Islet of Langerhans (tissue), 1 donor: ENCODE results near the gene EPHA8.

Experiments used
- FAIRE-seq: peaks from one replicate; lab custom pipeline; 2011; peaks lifted over from hg19 to GRCh38; lab: Jason Lieb, UNC

Gene EPHA8

DNA sequence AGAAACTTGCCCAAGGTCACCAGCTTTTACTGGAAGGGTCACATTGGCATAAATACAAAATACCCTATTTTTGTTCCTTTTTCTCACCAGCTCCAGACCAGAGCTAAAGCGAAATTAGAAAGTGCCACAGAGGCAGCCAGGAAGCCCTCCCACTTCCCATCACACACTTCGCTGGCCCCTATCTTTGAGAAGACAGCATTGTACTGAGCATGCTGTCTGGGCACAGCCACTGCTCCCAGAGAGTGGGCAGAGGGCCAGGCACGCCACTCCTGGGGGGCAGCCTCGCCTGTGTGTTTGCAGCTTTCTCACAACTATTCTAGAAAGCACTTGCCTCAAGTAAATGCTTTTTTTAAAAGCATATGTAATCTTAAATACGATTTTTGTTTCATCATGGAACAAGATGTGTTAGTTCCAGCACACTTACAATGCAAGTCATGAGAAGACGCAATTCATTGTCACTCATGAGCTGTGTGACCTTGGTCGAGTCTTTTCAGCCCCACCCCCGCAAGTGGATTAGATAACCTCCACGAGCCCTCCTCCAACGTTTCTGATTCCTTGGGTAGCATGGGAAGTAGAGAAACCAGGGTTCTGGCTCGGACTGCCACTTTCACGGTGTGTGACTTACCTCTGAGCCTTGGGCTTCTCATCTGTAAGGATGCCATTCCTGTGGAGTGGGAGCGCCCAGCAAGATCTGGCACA lies 25.7 kb upstream of the EPHA8 start:
- FAIRE-seq, result no peak

DNA sequence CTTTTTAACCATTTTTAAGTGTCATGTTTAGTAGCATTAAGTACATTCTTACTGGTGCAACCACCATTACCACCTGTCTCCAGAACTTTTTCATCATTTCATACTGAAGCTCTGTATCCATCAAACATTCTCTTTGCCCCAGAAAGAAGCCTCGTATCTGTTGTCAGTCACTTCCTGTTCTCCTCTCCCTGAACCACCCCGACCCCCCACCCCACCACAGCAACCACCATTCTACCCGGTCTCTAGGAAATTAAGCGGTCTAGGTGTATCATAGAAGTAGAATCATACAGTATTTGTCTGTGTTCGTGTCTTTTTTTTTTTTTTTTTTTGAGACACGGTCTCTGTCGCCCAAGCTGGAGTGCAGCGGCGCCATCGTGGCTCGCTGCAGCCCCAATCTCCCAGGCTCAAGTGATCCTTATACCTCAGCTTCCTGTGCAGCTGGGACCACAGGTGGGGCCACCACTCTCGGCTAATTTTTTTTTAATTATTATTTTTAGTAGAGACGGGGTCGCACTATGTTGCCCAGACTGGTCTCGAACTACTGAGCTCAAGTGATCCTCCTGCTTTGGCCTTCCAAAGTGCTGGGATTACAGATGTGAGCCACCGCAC lies 23.7 kb upstream of the EPHA8 start:
- no peak for FAIRE-seq

DNA sequence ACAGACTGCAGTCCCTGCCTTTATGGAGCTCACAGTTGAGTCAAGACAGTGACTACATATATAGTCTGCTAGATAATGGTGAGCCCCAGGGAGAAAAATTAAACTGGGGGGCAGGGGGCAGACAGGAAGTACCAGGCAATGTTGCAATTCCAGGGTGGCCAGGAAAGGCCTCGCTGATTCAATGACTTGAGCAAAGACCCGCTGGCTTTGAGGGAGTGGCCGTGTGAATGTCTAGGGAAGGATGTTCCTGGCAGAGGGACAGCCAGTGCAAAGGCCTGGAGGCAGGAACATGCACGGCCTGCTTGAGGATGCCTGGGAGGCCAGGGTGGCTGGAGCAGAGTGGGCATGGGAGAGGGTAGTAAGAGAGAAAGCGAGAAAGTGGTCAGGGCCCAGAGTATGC lies 23.0 kb upstream of the EPHA8 start:
- FAIRE-seq, result no peak

DNA sequence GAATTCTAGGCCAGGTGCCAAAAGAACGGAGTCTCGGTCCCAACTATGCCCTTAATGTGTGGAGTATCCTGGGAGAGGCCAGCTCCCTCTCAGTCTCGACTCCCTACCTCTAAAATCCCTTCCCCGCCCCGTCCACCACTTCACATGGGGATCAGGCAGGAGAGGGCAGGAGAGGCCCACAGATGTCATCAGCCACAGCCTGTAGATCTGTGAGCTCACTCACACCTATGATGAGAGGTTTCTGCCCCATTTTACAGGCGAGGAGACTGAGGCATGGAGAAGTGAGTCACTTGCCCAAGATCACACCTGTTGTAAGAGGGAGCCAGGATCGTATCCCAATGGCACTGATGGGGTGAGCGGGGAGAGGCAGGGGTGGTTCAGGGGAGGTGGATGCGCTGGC lies 20.4 kb upstream of the EPHA8 start:
- FAIRE-seq, result no peak

DNA sequence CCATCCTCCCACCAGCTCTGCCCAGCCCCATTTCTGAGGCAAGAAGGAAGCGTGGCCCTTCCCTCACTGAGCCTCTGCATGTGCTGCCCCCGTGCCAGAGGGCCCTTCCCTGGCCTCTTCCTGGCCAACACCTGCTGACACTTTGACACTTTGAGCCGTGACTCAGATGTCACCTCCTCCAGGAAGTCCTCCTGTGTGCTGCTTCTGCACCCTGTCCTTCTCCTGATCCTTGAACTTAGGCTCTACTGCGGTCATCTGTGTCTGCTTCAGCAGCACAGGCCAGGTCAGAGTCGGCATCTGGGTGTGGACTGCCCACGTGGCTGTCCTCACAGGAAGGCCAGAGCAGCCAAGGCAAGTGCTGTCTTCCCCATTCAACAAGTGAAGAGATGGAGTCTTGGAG lies 19.6 kb upstream of the EPHA8 start:
- no peak for FAIRE-seq

DNA sequence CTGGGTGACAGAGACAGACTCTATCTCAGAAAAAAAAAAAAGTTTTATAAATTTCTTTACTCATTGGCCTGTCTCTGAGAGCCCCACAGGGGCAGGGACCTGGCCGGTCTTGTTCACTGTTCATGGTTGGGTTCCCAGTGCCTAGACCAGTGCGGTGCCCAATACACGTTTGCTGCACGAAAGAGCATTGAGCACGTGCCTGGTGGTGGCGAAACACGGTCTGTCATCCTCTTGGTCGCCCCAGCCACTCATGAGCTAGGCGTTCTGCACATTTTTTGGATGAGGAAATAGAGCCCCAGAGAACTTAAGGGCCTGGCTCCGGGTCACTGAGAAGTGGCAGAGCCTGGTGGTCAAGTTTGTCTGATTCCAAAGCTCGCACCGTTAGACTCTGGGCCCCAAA lies 18.7 kb upstream of the EPHA8 start:
- no peak for FAIRE-seq

DNA sequence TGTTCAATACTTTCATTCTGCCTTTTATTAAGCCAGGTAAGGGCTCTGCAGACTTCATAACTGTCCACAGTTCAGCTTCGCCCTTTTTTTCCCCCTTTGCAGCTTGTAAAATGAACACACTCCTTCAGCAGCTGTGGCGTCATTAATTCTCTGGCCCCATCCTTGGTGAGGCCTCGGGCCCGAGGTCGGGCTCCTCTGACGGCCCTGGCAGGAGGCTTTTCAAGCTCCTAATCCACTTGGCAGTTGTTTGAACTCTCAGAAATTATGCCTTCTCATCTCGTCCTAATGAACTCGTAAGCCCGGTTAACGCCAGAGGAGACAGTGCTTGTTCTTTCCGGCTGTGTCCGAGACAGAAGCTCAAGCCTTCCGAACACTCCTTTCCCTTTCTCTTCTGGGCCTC lies 18.1 kb upstream of the EPHA8 start:
- FAIRE-seq, result no peak

DNA sequence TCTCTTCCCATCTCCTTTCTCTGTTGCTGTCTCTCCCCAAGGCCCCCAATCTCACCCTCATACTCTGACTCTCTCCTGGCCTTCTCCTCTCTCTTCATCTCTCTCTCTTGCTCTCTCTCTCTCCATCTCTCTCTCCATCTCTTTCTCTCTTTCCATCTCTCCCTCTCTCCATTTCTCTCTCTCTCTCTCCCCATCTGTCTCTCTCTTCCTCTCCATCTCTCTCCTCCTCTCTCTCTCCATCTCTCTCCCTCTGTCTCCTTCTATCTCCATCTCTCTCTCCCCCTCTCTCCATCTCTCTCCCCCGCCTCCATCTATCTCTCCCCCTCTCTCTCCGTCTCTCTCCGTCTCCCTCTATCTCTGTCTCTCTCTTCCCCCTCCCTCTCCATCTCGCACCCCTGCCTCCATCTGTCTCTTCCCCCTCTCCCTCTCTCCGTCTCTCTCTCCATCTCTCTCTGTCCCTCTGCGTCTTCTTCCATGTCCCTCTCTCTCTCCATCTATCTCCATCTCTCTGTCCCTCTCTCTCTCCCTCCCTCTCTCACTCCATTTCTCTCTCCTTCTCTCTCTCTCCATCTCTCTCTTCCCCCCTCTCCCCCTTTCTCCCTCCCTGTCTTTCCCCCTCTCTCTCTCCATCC lies 16.0 kb upstream of the EPHA8 start:
- no peak for FAIRE-seq

DNA sequence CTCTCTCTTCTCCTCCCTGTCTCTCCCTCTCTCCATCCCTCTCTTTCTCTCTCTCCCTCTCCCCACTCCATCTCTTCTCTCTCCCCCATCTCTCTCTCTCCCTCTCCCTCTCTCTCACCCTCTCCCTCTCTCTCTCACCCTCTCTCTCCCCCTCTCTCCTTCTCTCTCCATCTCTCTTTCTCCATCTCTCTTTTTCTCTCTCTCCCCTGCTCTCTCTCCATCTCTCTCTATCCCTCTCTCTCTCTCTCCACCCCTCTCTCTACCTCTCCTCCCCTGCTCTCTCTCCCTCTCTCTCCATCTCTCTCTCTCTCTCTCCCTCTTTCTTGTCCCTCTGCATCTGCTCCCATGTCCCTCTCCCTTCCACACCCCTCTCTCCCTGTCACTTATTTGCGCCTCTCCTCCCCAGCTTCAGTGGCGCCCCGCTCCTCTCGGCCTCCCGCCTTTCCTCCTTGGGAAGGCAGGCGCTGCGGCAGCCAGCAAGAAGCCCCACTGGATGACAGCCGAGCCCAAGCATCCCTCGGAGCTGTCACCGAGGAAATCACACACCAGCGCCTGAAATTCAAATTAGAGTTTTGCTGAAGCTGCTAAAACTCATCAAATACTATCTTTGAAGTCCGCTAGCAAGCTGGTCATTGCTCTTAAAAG lies 15.3 kb upstream of the EPHA8 start:
- no peak for FAIRE-seq

DNA sequence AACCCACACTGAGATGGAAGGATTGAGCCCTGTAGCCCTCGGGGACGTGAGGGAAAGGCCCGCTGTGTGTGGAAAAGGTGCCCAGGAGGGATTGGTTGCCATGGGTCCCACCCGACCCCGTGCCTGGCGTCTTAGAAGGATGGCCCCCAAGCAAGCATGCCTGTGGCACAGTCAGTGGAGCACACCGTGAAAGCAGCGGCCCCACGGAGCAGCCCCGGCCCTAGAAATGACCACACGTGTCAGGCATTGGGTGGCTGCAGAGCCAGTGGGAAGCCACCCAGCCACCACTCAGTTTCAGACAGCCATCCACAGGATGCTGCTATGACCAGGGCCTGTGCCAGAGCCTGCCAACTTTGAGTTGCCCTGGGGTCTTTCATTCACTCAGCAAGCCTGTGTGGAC lies 13.3 kb upstream of the EPHA8 start:
- FAIRE-seq, result no peak

DNA sequence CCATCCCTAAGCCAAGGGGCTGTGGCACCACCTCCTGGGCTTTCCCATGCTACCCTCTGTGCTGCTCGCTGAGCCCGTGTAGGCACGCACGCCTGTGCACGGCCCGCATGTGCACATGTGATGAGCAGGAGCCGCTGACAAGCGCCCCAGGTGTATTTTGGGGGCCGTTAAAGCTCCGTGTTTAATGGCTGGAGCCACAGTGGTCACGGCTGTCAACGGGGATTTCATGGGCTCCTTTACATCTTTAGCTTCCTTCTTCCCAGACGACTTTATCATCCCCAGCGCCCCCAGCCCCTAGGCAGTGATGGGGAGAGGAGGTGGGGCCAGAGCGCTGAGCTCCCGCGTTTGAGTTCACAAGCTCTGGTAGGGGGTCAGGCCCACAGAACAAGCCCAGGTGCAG lies 11.7 kb upstream of the EPHA8 start:
- no peak for FAIRE-seq

DNA sequence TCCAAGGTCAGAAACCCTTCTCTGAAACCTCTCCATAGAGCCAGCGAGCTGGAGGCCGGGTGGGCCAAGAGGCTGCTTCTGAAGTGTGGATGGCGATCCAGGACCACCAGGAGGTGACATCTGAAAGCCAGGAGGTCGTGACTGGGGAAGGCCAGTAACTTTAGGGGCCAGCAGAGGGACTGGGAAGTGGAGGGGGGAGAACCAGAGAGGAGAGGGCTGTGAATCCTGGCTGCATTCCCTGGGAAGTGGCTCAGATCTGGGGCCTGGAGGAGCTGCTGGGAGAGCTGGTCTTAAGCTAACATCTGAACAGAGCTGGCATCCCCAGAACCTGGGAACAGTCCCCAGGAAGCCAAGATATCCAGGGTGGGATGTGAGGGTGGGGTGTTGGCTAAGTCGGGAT lies 11.3 kb upstream of the EPHA8 start:
- FAIRE-seq, result no peak

DNA sequence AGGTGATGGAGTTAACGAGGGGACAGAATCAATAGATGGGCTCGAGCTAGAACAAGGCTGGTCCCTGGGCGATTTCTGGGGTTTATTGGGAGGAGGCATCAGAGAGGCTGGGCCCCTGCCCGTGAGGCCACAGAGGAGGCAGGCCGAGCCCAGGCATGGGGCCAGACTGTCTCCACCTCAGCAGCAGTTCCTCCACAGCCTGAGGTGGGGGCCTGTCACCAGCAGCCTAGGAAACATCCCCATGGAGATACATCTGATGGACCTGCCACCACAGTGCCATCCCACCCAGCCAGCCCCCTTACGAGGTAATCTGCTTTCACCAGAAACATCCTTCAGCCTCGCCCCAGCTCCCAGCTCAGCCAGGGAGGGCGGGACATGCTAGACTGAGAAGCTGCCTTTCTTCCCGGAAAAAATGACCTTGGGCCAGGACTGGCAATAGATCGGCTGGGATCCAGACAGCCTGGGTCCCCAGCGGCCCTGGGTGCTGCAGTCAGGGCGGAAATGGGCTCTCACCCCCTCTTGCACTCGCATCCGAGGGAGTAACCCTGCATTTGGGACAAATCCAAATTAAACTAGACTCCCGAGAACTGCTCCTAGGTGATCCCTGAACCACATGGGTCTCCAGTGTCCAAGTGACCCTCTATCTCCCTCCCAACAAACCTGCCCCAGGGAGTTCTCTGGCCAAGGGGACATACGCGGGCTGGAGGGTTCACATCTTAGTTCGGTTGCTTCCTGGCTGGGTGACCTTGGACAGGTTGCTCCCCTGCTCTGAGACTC lies 10.0 kb upstream of the EPHA8 start:
- no peak for FAIRE-seq

DNA sequence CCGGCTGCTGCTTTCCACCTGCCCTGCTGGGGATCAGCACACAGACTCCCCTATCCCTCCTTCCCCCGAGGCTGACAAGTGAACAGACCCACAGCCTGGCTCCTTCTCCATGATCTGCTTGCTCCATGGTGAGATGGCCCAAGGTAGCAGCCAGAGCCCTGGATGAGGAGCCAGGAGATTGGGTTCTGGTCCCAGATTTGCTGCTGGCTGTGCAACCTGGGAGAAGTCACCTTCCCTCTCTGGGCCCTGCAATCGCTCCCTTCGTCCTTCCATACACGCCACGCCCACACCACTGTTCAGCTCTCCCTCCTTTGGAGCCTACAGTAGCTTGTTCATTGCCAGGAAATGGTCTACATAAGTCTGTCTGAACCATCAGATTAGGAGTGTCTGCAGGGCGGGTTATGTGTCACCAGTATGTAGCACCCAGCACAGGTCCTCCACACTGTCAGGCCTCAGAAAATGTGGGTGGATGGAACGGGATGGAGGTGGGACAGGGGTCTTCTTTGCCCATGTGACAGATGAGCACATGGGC lies 9.2 kb upstream of the EPHA8 start:
- FAIRE-seq, result no peak

DNA sequence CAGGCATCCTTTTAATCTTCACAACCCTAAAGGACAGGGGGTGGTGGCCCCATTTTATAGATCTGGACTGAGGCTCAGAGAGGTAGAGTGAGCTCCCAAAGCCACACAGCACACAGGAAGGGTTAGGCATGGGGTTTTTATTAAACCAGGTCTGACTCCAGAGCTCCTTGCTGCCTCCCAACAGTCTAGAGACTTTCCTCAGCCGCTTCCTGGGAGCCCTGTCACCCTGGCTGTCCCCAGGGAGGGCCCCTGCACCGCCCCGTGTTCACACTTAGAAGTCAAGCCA lies 8.0 kb upstream of the EPHA8 start:
- FAIRE-seq, result no peak

DNA sequence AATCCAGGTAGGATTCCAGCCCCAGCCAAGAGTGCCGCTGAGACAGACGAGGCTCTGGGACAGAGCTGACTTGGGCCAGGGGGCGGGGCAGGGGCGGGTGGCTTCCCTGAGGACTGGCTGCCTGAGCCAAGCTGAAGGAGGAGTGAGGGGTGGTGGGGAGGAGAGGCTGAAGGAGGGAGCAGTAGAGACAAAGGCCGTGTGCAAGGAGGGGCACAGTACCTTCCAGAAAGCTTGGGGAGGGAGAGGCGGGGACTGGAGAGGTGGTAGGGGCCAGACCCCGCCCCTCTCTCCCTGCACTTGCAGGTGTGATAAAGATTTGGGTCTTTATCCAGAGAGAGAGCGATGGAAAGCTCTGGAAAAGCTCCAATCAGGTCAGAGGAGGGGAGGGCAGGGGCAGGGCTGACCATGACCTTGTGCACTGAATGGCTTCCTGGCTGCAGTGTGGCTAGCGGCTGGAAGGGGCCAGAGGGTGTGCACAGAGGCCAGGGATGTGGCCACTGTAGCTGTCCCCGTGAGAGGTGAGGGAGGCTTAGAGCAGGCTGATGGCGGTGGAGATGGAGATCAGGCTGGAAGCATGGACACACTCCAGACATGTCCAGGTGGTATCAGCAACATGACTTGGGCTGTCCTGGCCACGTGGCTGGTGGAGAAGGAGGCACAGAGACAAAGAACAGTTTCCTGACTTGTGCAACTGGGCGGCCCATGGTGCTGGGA lies 6.7 kb upstream of the EPHA8 start:
- FAIRE-seq, result no peak

DNA sequence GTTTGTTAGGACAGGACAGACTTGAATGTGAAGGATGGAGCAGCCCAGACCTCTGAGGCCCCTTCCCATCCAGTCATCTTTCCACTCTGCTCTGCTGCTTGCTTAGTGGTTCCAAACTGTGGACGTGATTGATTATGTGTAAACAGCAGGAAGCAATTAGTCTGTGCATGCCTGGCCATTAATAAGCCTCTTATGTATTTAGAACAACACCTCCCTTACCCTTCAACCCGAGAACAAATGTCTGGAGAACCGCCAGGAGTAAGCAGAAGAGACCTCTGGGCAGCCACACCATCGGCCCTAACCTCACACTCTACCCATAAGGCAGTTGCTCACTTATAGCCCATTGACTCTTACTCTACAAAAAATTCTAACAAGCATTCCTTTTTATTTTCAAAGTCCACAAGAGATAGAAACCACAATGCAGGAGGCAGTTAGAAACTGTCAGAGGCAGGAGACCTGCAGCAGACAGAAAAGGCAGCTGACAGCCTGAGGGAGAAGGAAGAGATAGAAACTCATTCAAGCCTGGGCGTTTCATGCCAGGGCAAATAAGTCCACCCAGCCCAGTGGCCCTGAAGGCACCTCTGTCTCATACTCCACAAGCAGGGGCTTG lies 5.8 kb upstream of the EPHA8 start:
- no peak for FAIRE-seq

DNA sequence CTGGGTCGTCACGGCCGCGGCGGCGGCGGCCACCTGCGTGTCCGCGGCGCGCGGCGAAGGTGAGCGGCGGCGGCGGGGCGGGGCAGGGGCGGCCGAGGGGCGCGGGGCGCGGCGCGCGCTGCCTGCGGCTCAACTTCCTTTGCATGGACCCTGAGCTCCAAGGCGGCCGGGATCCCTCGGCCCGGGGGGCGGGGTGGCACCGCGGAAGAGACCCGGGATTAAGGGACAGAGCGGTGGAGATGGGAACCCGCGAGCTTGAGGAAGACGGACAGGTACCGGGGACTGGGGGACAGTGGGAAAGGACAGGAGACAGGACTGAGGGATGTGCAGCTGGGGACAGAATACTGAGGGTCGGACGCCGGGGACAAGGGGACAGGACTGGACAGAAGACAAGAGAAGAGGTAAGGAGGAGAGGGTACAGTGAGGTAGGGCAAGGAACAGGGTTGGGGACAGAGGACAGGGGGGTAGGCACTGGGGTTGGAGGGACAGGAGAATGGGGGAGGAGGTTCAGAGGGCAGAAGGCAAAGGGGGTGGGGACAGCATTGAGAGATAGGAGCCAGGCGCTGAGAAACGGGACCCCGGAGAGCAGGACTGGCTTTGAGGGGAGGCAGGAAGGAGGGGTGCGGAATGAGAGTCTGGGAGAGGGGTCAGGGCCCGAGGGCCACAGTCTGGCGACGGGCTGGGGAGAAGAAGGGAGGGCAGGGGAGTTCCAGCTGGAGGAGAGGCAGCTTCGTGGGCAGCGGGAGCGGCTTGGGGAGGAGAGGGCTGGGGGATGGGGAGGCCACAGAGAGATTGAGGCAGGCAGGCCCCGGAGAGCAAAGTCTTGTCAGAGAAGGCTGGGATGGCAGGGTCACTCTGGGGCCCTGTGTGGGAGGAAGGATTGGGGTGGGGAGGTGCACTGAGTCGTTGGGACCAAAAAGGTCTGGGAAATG lies 648 bp downstream of the EPHA8 start:
- FAIRE-seq, result no peak

DNA sequence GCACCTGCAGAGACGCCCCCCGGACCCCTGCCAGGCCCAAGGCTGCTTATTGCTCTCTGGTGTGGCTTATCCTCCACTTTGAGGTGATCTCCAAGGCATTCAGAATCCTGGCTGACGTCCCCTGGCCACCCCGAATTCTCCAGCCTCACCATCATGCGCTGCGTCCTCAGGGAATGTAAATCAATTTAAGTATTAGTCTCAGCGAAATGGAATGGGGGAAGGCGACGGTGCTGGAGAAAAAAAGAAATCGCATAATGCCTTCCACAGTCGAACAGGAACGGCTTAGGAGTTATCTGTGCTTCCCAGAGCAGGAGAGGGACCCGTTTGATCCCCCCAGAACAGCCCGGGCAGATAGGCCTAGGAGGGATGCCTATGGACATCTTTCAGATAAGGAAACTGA lies 2.9 kb downstream of the EPHA8 start:
- FAIRE-seq, result no peak

DNA sequence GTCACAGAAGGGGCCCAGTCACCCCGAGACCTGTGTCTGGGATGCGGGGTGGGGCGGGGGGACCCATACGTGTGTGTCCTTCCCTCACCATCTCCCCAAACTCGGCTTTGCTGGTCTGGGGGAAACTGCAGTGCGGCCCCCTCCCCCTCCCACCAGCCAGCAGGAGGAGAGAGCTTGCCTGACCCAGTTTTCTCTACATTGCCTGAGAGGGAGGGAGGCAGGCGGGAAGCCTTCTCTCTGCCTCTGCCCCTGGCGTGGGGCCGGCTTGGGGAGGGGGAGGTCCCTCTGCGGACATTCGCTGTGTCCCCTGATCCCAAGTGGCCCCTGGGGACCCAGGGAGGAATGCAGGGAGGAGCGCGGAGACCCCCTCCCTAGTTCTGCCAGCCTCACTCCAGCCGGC lies 3.9 kb downstream of the EPHA8 start:
- no peak for FAIRE-seq

DNA sequence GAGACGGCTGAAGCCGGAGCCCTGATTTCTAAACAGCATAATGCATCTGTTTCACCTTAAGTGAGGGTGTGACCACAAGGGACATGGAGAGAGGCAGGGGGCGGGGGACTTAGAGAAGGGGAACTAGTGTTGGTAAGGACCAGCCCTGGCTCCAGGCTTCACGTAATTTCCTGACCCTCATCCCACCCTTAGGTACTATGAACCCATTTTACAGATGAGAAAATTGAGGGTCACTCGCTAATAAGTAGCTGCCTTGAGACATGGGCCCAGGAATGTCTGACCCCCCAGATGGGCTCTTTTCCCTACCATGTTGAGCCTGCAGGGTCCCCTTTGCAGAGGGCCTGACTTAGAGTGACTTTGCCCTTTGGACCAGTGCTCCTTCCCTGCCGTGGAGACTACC lies 4.7 kb downstream of the EPHA8 start:
- FAIRE-seq, result no peak
